K562 (cell line): ENCODE results near the gene PLXNA2. TPM values are rescaled to one million over a fixed set of nuclear protein-coding genes. Genes with fewer than 3 reads are reported as not detected.

ENCODE experiments used
- ATF1 ChIP-seq, 2 experiments: fragments of 450-650 bp in 1 of 2; IDR thresholded peaks; 2 replicates each; pipeline ENCODE4 v1.6.1; 2016; ENCODE audit warnings: missing compliant biosample characterization in 1 of 2, missing genetic modification characterization in 1 of 2
- ATF7 ChIP-seq: fragments of 450-650 bp; IDR thresholded peaks from 2 replicates; pipeline ENCODE4 v1.7.1; 2014; ENCODE audit warnings: mild to moderate bottlenecking, moderate library complexity
- CTBP1 ChIP-seq: fragments of 450-650 bp; IDR thresholded peaks from 2 replicates; pipeline ENCODE4 v1.6.1; 2016; ENCODE audit warnings: borderline replicate concordance
- CTCFL ChIP-seq: IDR thresholded peaks from 2 replicates; pipeline ENCODE4 v1.6.1; 2011; ENCODE audit warnings: borderline replicate concordance, low read depth, mild to moderate bottlenecking, moderate library complexity, low read length; ENCODE audit not compliant: insufficient read depth, poor library complexity, severe bottlenecking
- FOS ChIP-seq: IDR thresholded peaks from 3 replicates; pipeline ENCODE4 v1.6.1; 2011; ENCODE audit not compliant: insufficient read length; ENCODE audit errors: extremely low read depth
- MXI1 ChIP-seq: IDR thresholded peaks from 2 replicates; pipeline ENCODE4 v1.6.1; 2011; ENCODE audit warnings: low read depth, mild to moderate bottlenecking, improper control_type of control experiment, low read length
- MYNN ChIP-seq, 2 experiments: sonication (generic); formaldehyde crosslinking in 1 of 2; IDR thresholded peaks; 2 replicates each; pipeline versions ENCODE4 v1.5.0 to v1.6.1; 2016 to 2020; ENCODE audit warnings: antibody characterized with exemption in 1 of 2, missing genetic modification reagents in 1 of 2
- REST ChIP-seq, 2 experiments: fragments of 450-650 bp; formaldehyde crosslinking in 1 of 2; IDR thresholded peaks; 2 replicates each; pipeline versions ENCODE4 v1.4.0 to v1.6.1; 2014 to 2020; ENCODE audit warnings: mild to moderate bottlenecking in 2 of 2, borderline replicate concordance in 1 of 2, low read depth in 1 of 2
- polyA plus RNA-seq, 8 experiments: library from polyadenylated mRNA; depleted of rRNA in 4 of 8; stranded (reverse) in 5 of 8; unstranded in 3 of 8; fragments of >200 nt; fragmentation: Nextera tagmentation in 2 of 8; fragmentation: Illumina TruSeq in 1 of 8; extraction: Ambion mirVana in 2 of 8; extraction: Trizol in 1 of 8; gene quantifications; 2 replicates each; pipeline versions ENCODE4 v1.2.1 to v1.2.3, GENCODE V29; 2011 to 2014; ENCODE audit warnings: inconsistent platforms in 1 of 8, missing spikeins in 1 of 8
- total RNA-seq, 7 experiments: library from RNA; depleted of rRNA in 6 of 7; stranded (reverse); fragments of >200 nt in 6 of 7; fragmentation: Illumina TruSeq in 2 of 7; extraction: Trizol in 2 of 7; gene quantifications; 2 replicates each; pipeline versions ENCODE4 v1.2.1 to v1.2.3, GENCODE V29; 2011 to 2021; ENCODE audit warnings: low replicate concordance in 1 of 7

Gene PLXNA2
- total and polyA plus RNA-seq, 9 of the 15 experiments (the other 6 are each of a cell fraction or from before 2014, with no cell fraction given): 0.01 to 1.3 (median 0.32) TPM

- TF ChIP-seq REST (IDR thresholded peaks at IDR 0.05; ENCODE audit: borderline replicate concordance): peak; percentile 69
- TF ChIP-seq REST (CRISPR knock-in tag; IDR thresholded peaks at IDR 0.05; ENCODE audit: low read depth): no peak
- peak; percentile 86 for TF ChIP-seq CTBP1
- TF ChIP-seq ATF1 (CRISPR knock-in tag; IDR thresholded peaks at IDR 0.05): no peak
- peak; percentile 43 for TF ChIP-seq ATF1 (tag; IDR thresholded peaks at IDR 0.05)
- peak; percentile 90 for TF ChIP-seq ATF7
- TF ChIP-seq FOS: no peak
- TF ChIP-seq MYNN (IDR thresholded peaks at IDR 0.05): no peak
- TF ChIP-seq MYNN (CRISPR knock-in tag; IDR thresholded peaks at IDR 0.05): no peak
- peak; percentile 92 for TF ChIP-seq CTCFL
- TF ChIP-seq MXI1: peak; percentile 92
Measured at GRCh38 chr1:208093754-208094719, 150.1 kb downstream of the PLXNA2 start (continued).
